Measurements from ENCODE around the gene LBH. TPM values are rescaled to one million over a fixed set of nuclear protein-coding genes. Genes with fewer than 3 reads are reported as not detected.

The LBH gene
- polyA plus RNA-seq, 1 donor (not counting 4 experiments of a cell fraction or from before 2014, with no cell fraction given): 0.83 TPM

DNA sequence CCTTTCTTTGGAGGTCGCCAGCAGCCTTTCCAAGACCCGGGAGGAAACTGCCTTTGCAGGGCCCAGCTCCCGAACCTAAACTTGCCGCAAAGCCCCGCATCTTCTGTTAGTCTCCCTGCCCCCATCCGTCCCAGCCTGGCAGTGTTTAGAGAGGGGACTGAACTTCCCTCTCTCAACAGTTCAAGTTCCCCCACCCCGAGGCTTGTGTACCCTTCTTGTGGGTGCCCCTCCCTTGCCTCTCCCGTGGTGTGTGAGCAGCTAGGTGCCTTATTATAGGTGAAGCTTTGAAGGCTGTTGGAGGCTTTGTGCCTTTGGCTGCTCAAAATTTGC lies 1.4 kb downstream of the LBH start:
- Histone ChIP-seq H3K27me3 (ENCODE audit: control insufficient read depth, extremely low read depth, insufficient read depth, low read length) (peaks cover 53% of the 10 kb centered on the region), H3K4me2 (ENCODE audit: control insufficient read depth, extremely low read depth, insufficient read depth, low read depth, low read length) (peak overlapping the region; percentile 77), H3K4me1 (ENCODE audit: control insufficient read depth, extremely low read depth, insufficient read depth, low read length) (peaks cover 3% of the 10 kb centered on the region), H3K9ac (ENCODE audit: control insufficient read depth, extremely low read depth, insufficient read depth, low read length) (peak overlapping the region; percentile 48), H3K27ac (ENCODE audit: control insufficient read depth, insufficient read depth, low read length) (no peak overlapping the region), H2AFZ (ENCODE audit: control insufficient read depth, low read length) (peak overlapping the region; percentile 68), H3K9me1 (ENCODE audit: control insufficient read depth, extremely low read depth, insufficient read depth, low read length) (no peaks in the 10 kb centered on the region), H3K79me2 (ENCODE audit: control insufficient read depth, insufficient read depth, low read length) (no peaks in the 10 kb centered on the region), H3K9me3 (ENCODE audit: control insufficient read depth, low read depth, low read length) (no peaks in the 10 kb centered on the region), H3K36me3 (ENCODE audit: control insufficient read depth in 2 of 2, extremely low read depth in 1 of 2, insufficient read depth in 2 of 2, low read length in 2 of 2) (no peaks in the 10 kb centered on the region), H4K20me1 (ENCODE audit: control insufficient read depth, extremely low read depth, insufficient read depth, low read length) (no peaks in the 10 kb centered on the region), H3K4me3 (ENCODE audit: control insufficient read depth in 2 of 3, extremely low read depth in 1 of 3, insufficient read depth in 2 of 3, low read depth in 1 of 3, low read length in 3 of 3) (peak overlapping the region; percentile 44 to 72 (median 54))
- no peak for DNase-seq (ENCODE audit: low read depth, low spot score)
- dilution Hi-C loops (cut with MboI; ENCODE audit: extremely low pct_ligation_motif_present, low sequenced_read_pairs): no loop called here
- TF ChIP-seq EZH2 (IDR thresholded peaks at IDR 0.05; ENCODE audit: low read length): no peak
- TF ChIP-seq, protein P1, sequence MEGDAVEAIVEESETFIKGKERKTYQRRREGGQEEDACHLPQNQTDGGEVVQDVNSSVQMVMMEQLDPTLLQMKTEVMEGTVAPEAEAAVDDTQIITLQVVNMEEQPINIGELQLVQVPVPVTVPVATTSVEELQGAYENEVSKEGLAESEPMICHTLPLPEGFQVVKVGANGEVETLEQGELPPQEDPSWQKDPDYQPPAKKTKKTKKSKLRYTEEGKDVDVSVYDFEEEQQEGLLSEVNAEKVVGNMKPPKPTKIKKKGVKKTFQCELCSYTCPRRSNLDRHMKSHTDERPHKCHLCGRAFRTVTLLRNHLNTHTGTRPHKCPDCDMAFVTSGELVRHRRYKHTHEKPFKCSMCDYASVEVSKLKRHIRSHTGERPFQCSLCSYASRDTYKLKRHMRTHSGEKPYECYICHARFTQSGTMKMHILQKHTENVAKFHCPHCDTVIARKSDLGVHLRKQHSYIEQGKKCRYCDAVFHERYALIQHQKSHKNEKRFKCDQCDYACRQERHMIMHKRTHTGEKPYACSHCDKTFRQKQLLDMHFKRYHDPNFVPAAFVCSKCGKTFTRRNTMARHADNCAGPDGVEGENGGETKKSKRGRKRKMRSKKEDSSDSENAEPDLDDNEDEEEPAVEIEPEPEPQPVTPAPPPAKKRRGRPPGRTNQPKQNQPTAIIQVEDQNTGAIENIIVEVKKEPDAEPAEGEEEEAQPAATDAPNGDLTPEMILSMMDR (optimal IDR thresholded peaks at IDR 0.05 in 1 of 3, IDR thresholded peaks at IDR 0.05 in 1 of 3, conservative IDR thresholded peaks at IDR 0.05 in 1 of 3; ENCODE audit: extremely low read depth in 1 of 3, insufficient read depth in 2 of 3, low read length in 3 of 3): no peak
- FAIRE-seq: no peak

DNA sequence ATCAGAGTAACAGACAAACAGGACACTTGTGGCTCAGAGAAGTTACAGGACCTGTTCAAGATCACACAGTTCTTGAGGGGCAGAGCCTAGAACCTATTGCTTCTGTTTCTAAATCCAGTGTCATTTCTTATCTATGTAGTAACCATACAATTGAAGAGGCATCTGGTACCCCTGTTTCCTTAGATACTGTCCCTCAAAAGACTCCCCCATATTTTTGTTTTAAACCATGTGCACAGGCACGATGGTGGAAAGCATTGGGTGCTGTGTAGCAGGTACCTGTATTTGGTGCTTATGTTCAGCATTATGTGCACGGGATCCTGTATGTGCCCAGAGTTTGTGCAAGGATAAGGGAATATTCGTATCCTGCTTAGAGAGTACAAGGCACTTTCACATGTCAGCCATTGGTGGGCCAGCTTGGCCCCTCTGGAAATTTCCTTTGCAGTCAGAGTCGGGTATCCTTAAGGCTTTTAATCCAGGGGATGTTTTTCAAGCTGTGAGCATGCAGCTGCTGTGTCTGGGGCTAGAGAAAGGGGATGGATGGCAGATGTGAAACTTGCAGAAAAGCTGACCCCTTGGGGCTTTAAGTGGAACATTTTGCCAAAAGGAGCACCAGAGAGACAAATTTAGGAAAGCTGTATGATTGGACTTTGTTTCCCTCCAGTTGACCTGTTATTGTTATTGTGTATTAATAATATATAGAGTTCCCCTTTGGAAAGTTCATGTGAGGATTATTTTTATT lies 2.1 kb downstream of the LBH start:
- Histone ChIP-seq H2AFZ (ENCODE audit: control insufficient read depth, low read length) (no peak overlapping the region), H3K9me1 (ENCODE audit: control insufficient read depth, extremely low read depth, insufficient read depth, low read length) (no peaks in the 10 kb centered on the region), H3K27me3 (ENCODE audit: control insufficient read depth, extremely low read depth, insufficient read depth, low read length) (peaks cover 57% of the 10 kb centered on the region), H3K4me3 (ENCODE audit: control insufficient read depth in 2 of 3, extremely low read depth in 1 of 3, insufficient read depth in 2 of 3, low read depth in 1 of 3, low read length in 3 of 3) (no peak overlapping the region), H3K9me3 (ENCODE audit: control insufficient read depth, low read depth, low read length) (no peaks in the 10 kb centered on the region), H3K4me2 (ENCODE audit: control insufficient read depth, extremely low read depth, insufficient read depth, low read depth, low read length) (no peak overlapping the region), H3K9ac (ENCODE audit: control insufficient read depth, extremely low read depth, insufficient read depth, low read length) (no peak overlapping the region), H3K36me3 (ENCODE audit: control insufficient read depth in 2 of 2, extremely low read depth in 1 of 2, insufficient read depth in 2 of 2, low read length in 2 of 2) (no peaks in the 10 kb centered on the region), H4K20me1 (ENCODE audit: control insufficient read depth, extremely low read depth, insufficient read depth, low read length) (no peaks in the 10 kb centered on the region), H3K4me1 (ENCODE audit: control insufficient read depth, extremely low read depth, insufficient read depth, low read length) (peaks cover 3% of the 10 kb centered on the region), H3K27ac (ENCODE audit: control insufficient read depth, insufficient read depth, low read length) (no peak overlapping the region), H3K79me2 (ENCODE audit: control insufficient read depth, insufficient read depth, low read length) (no peaks in the 10 kb centered on the region)
- FAIRE-seq: no peak
- dilution Hi-C loops (cut with MboI; ENCODE audit: extremely low pct_ligation_motif_present, low sequenced_read_pairs): no loop called here
- TF ChIP-seq EZH2 (IDR thresholded peaks at IDR 0.05; ENCODE audit: low read length): no peak
- DNase-seq (ENCODE audit: low read depth, low spot score): no peak
